Activated T-cell treated with anti-CD3 and anti-CD28 coated beads, Interleukin-2, amount 50 U/mL, for 72 hours (primary cell): ENCODE data around the gene KCMF1. TPM values are rescaled to one million over a fixed set of nuclear protein-coding genes. Genes with fewer than 3 reads are reported as not detected.

Experiments used
- ATAC-seq, 2 donors: fragments of 150-1000 bp; cut with Tn5 transposase; replicated peaks in 1 of 2; 2 replicates each; pipeline ENCODE4 v1.10.0; 2021; ENCODE audit warnings: moderate library complexity in 2 of 2, mild to moderate bottlenecking in 1 of 2
- DNase-seq, 2 donors: peaks; one replicate each; pipeline ENCODE4 v3.0.0; 2021 to 2022; ENCODE audit warnings: mixed read lengths in 1 of 2
- H3K27ac Mint-ChIP-seq: one replicate; pipeline ENCODE4 v1.8.0; 2022; ENCODE audit warnings: mild to moderate bottlenecking, moderate library complexity, mixed read lengths
- H3K27me3 Mint-ChIP-seq: one replicate; pipeline ENCODE4 v1.8.0; 2022; ENCODE audit warnings: low read depth, mixed read lengths
- H3K36me3 Mint-ChIP-seq, 2 donors: one replicate each; pipeline ENCODE4 v1.8.0; 2022; ENCODE audit warnings: mixed read lengths in 2 of 2, mild to moderate bottlenecking in 1 of 2; ENCODE audit not compliant: insufficient read depth in 2 of 2
- H3K4me1 Mint-ChIP-seq: one replicate; pipeline ENCODE4 v1.8.0; 2022; ENCODE audit warnings: low read depth, mixed read lengths
- H3K4me3 Mint-ChIP-seq, 2 donors: one replicate each; pipeline ENCODE4 v1.8.0; 2022; ENCODE audit warnings: mild to moderate bottlenecking in 2 of 2, mixed read lengths in 2 of 2, moderate library complexity in 2 of 2
- H3K9me3 Mint-ChIP-seq, 2 donors: one replicate each; pipeline ENCODE4 v1.8.0; 2022; ENCODE audit warnings: mixed read lengths in 2 of 2
- total RNA-seq, 2 donors: library from RNA; stranded (reverse); gene quantifications; one replicate each; pipeline ENCODE4 v1.2.3, GENCODE V29; 2022

Gene KCMF1
- total RNA-seq: 100 to 1,000 TPM; 115 to 139 TPM

GRCh38 chr2:84970868-84971509 is at the start of gene KCMF1:
TSS of gene KCMF1 (plus strand) at chr2:84971161. CDS start at chr2:84971452, 291 bp downstream.
- DNase-seq: peak; percentile 79 to 82
- peaks cover 45% of the 10 kb centered on the region for H3K4me1 Mint-ChIP-seq
- peak within 1 kb of the TSS; percentile 100 for H3K27ac Mint-ChIP-seq
- peaks cover 11 to 28% of the 10 kb centered on the region in 2 donors for H3K36me3 Mint-ChIP-seq
- ATAC-seq: peak; percentile 70 to 74
- no peaks in the 10 kb centered on the region for H3K27me3 Mint-ChIP-seq
- H3K9me3 Mint-ChIP-seq: no peaks in the 10 kb centered on the region
- H3K4me3 Mint-ChIP-seq: peak within 1 kb of the TSS; percentile 99 to 100

DNA sequence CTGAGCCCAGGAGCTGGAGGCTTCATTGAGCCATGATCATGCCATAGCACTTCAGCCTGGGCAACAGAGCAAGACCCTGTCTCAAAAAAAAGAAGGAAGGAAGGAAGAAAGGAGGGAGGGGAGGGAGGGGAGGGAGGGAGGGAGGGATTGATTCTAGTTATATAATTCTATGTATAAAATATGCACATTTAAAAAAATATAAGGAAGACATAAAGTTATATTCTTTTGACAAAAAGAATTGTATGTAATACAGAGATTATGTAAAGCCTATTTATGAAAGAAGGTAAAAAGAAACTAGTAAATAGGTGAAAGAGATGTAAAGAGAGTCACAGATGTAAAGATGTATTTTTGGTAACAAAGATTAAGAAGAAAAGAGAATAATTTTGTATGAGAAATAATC is 48.0 kb upstream of the KCMF1 start:
- Mint-ChIP-seq H3K4me3 (peak overlapping the region in 1 of 2 donors; percentile 38), H3K4me1 (peaks cover 84% of the 10 kb centered on the region), H3K36me3 (peaks cover 1 to 3% of the 10 kb centered on the region in 2 donors), H3K9me3 (peaks cover 0 to 2% of the 10 kb centered on the region in 2 donors), H3K27ac (no peak overlapping the region), H3K27me3 (no peaks in the 10 kb centered on the region)
- ATAC-seq (no peak), DNase-seq (no peak)

DNA sequence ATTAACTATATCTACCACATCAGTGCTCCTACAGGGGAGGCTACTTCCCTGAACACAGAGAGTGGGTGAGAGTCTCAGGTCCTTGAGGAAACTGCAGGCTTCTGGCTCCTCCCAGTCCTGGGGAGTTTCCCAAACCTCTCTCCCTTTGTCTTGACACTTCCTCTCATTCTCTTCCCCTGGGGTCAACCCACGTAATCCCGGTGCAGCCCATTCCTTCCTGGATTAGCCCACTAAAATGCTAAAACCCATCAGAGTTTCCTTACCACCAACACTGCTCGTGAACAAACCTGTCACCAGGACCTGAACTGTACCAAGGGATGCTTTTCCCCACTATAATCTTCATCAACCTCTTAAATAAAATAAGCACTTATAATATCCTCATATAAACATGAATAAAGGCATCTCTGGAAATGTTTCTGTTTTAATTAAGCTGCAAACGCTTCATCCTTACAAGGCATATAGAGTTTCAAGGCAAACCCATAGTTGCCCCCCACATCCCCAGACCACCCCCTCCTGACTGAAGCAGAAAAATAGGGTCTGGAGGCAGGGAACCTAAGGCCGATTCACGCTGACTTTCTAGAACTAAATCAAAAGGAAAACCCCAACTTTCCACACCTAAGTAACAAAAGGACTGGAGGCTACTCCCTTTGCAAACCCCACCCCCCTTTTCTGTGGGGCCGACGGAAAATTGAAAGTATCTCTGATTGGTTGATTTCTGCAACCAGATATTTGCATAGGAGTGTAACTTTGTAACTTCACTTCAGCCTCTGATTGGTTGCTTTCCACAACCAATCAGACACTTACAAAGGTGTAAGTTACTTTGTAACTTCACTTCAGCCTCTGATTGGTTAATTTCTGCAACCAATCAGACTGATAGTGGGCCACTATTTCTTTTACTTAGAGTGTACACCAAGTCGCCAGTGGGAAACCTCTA is 46.5 kb upstream of the KCMF1 start:
- Mint-ChIP-seq H3K9me3 (no peaks in the 10 kb centered on the region), H3K27me3 (no peaks in the 10 kb centered on the region), H3K4me3 (peak overlapping the region; percentile 91), H3K36me3 (peaks cover 1 to 2% of the 10 kb centered on the region in 2 donors), H3K27ac (peak overlapping the region; percentile 52), H3K4me1 (peaks cover 69% of the 10 kb centered on the region)
- ATAC-seq: peak; percentile 29 to 30
- peak; percentile 72 to 78 for DNase-seq

DNA sequence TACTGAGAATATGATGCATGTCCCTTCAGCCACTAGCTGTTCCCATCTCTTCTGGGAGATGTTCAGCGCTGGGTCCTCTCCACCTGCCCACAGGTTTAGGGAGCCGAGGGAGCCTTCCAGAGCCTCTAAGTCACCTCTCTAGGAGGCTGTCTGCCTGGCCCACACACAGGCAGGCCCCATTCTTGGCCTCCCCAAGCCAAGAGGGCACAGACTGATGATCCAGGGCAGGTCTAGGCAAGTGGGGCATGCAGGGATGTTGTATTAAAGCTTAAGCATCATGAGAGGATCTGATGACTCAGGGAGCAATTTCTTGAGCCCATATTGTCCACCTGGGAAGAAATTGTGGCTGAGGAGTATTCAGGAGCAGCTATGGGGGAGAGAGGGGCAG is 45.6 kb upstream of the KCMF1 start:
- H3K4me1 Mint-ChIP-seq: peaks cover 64% of the 10 kb centered on the region
- ATAC-seq: peak; percentile 32 to 39
- peak overlapping the region; percentile 52 for H3K27ac Mint-ChIP-seq
- peak in 1 of 2 donors; percentile 37 for DNase-seq
- no peaks in the 10 kb centered on the region for H3K9me3 Mint-ChIP-seq
- H3K36me3 Mint-ChIP-seq: peaks cover 1 to 2% of the 10 kb centered on the region in 2 donors
- H3K4me3 Mint-ChIP-seq: peak overlapping the region; percentile 91
- H3K27me3 Mint-ChIP-seq: no peaks in the 10 kb centered on the region

DNA sequence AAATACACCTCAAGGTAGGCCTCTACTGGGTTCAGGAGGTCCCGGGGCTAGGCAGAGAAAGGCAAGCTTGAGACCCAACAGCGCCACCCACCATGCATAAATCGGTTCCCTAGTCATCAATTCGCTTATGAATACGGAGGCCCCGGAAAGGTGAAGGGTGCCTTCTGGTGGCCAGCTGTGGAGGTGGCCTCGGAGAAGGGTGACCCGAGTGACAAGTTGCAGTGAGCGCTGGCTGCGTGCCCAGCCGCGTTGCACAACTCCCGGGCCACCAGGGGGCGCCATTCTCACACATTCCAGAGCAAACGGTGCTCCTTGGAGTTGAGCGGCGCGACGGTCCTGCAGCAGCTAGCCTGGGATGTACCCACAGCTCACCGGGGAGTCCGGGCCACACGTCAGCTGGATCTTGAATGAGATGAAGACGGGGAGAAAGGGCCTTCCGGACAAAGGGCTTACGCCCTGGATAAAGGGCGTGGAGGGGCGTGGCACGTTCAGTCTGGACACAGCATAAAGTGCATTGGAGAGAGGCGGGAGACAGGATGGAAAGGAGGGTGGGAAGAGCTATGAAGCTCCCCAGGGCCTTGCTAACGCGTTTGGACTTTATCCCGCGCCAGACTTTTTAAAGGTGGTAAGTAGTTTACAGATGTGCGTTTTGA is 45.1 kb upstream of the KCMF1 start:
- H3K4me3 Mint-ChIP-seq: peak overlapping the region; percentile 91
- no peaks in the 10 kb centered on the region for H3K27me3 Mint-ChIP-seq
- no peaks in the 10 kb centered on the region for H3K9me3 Mint-ChIP-seq
- H3K4me1 Mint-ChIP-seq: peaks cover 63% of the 10 kb centered on the region
- ATAC-seq: peak; percentile 85 to 87
- H3K27ac Mint-ChIP-seq: peak overlapping the region; percentile 52
- H3K36me3 Mint-ChIP-seq: peaks cover 1 to 2% of the 10 kb centered on the region in 2 donors
- DNase-seq: peak; percentile 97 to 100

- DNase-seq (no peak), ATAC-seq (no peak)
- Mint-ChIP-seq H3K27ac (peak overlapping the region; percentile 87), H3K4me3 (peak overlapping the region; percentile 91), H3K36me3 (peaks cover 1 to 2% of the 10 kb centered on the region in 2 donors), H3K4me1 (peaks cover 75% of the 10 kb centered on the region), H3K27me3 (no peaks in the 10 kb centered on the region), H3K9me3 (no peaks in the 10 kb centered on the region)
Observed at GRCh38 chr2:84927275-84927627, 43.7 kb upstream of the KCMF1 start.

DNA sequence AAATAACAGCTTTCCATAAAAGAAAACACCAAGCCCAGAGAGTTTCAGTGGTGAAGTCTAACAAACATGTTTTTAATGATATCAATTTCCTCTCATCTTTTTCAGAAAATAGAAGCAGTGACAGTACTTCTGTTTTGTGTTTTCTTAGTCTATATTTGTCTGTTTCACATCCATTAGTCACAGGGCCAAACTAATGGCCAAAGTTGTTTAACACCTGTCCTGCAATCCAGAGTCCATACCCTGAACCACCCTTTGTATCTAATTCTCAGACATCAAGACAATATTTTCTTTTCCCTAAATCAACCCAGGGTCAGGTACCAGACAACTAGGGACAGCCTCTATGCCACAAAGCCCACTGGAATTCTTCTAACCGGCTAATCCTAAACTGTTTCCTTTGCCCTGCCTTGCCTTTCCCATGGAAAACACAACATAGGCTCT is 39.6 kb upstream of the KCMF1 start:
- H3K4me1 Mint-ChIP-seq: peaks cover 54% of the 10 kb centered on the region
- peaks cover 1 to 2% of the 10 kb centered on the region in 2 donors for H3K36me3 Mint-ChIP-seq
- H3K9me3 Mint-ChIP-seq: no peaks in the 10 kb centered on the region
- H3K27ac Mint-ChIP-seq: no peak overlapping the region
- no peaks in the 10 kb centered on the region for H3K27me3 Mint-ChIP-seq
- DNase-seq (no peak), ATAC-seq (no peak)
- H3K4me3 Mint-ChIP-seq: no peak overlapping the region

DNA sequence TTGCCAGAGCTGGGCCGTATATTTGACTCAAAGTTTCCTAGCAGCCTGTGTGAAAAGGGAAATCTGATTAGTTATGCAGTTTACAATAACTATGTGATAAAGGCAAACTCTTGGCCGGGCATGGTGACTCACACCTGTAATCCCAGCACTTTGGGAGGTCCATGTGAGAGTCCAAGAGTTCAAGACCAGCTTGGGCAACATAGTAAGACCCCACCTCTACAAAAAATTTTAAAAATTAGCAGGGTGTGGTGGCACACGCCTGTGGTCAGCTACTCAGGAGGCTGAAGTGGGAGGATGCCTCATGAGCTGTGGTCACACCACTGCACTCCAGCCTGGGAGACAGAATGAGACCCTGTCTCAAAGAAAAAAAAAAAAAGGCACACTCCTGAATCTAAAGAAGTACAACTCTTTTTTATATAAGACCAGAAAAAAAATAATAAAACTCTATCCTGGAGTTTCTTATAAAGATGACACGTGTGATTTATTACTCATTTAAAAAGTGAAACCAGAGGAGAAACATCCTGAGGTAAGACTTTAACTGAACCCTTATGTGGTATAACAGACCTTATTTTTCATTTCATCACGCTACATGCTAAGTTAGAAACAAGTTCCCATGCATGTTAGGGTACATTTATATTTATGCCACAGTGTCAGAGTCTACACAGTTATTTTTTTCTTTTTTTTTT is 32.6 kb upstream of the KCMF1 start:
- peaks cover 2 to 6% of the 10 kb centered on the region in 2 donors for H3K36me3 Mint-ChIP-seq
- peak; percentile 54 to 65 for DNase-seq
- H3K9me3 Mint-ChIP-seq: peaks cover 0 to 2% of the 10 kb centered on the region in 2 donors
- H3K27me3 Mint-ChIP-seq: no peaks in the 10 kb centered on the region
- peak overlapping the region; percentile 92 for H3K27ac Mint-ChIP-seq
- H3K4me3 Mint-ChIP-seq: peak overlapping the region; percentile 82 to 87
- ATAC-seq: peak; percentile 77 to 85
- peaks cover 79% of the 10 kb centered on the region for H3K4me1 Mint-ChIP-seq

- DNase-seq (peak; percentile 81 to 85), ATAC-seq (peak; percentile 75 to 81)
- Mint-ChIP-seq H3K4me3 (peak overlapping the region; percentile 82 to 87), H3K9me3 (peaks cover 0 to 2% of the 10 kb centered on the region in 2 donors), H3K27me3 (no peaks in the 10 kb centered on the region), H3K27ac (peak overlapping the region; percentile 92), H3K4me1 (peaks cover 85% of the 10 kb centered on the region), H3K36me3 (peaks cover 2 to 8% of the 10 kb centered on the region in 2 donors)
Observed at GRCh38 chr2:84939426-84940087, 31.4 kb upstream of the KCMF1 start.

DNA sequence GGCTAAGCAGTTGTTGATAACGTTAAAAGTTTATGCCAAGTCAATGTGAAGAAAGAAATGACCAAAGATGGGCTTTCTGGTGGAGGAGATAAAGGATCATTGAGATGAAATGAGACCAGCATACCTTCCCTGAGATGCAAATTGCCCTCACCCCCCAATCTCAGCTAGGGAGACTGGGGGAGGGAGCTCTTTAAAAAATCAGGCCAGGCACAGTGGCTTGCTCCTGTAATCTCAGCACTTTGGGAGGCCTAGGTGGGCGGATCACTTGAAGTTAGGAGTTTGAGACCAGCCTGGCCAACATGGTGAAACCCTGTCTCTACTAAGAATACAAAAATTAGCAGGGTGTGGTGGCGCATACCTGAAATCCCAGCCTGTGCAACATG is 30.9 kb upstream of the KCMF1 start:
- Mint-ChIP-seq H3K36me3 (peaks cover 2 to 9% of the 10 kb centered on the region in 2 donors), H3K4me1 (peaks cover 90% of the 10 kb centered on the region), H3K9me3 (peaks cover 0 to 2% of the 10 kb centered on the region in 2 donors), H3K4me3 (peak overlapping the region; percentile 82 to 87), H3K27me3 (no peaks in the 10 kb centered on the region), H3K27ac (peak overlapping the region; percentile 92)
- DNase-seq (no peak), ATAC-seq (no peak)

DNA sequence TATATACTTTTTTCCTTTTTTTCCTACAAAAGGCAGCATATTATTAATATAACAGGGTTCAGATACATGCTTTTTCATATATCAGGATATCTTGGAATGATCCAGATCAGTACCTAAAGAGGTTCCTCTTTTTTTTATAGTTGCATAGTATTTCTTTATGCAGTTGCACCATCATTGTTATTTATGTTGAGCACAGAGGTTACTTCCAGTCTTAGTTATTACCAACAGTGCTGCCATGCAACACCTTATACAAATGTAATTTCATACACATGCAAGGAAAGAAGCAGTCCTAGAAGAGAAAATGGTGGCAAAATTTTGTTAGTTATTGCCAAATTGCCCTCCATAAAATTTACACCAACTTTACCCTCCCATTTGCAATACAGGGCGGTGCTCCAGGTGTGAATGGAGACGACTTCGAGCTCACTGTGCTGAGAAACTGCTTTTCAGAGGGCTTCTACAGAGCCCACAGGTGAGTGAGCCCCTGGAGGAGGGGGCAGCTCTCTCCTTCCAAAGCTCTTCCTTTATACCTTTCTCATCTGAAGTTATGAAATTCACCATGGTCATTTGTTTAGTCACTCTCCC is 30.0 kb upstream of the KCMF1 start:
- Mint-ChIP-seq H3K27ac (no peak overlapping the region), H3K27me3 (no peaks in the 10 kb centered on the region), H3K36me3 (peaks cover 2 to 11% of the 10 kb centered on the region in 2 donors), H3K4me3 (no peak overlapping the region), H3K4me1 (peaks cover 95% of the 10 kb centered on the region), H3K9me3 (peaks cover 0 to 2% of the 10 kb centered on the region in 2 donors)
- no peak for ATAC-seq
- no peak for DNase-seq

DNA sequence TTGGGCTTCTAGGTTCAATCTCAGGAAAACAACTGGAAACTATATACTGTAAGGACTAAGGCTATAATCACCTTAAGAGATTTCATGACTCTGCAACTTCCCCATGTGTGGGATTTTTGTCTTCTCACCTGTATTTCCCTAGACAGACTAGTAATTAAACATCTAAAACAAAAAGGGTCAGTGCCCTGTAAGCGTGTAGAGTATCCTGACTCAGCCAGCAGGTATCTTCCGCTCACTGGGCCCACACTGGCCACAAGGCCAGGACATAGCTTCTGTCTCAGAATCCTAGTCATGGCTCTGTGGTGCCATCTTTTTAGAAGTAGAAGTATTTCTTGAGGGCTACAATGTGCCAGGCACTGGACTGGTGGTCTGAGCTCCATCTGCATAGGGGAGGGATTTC is 28.8 kb upstream of the KCMF1 start:
- Mint-ChIP-seq H3K36me3 (peaks cover 0 to 6% of the 10 kb centered on the region in 2 donors), H3K4me3 (no peak overlapping the region), H3K27ac (no peak overlapping the region), H3K4me1 (peaks cover 95% of the 10 kb centered on the region), H3K27me3 (no peaks in the 10 kb centered on the region), H3K9me3 (no peaks in the 10 kb centered on the region)
- DNase-seq (no peak), ATAC-seq (no peak)
